WTC11 (cell line): ENCODE data around the gene ACOX2.

Experiments
- ATF1 ChIP-seq: sonication (generic); formaldehyde crosslinking; IDR thresholded peaks from 2 replicates; pipeline ENCODE4 v1.8.1; 2023; ENCODE audit warnings: mild to moderate bottlenecking, moderate library complexity, missing genetic modification reagents
- CREB1 ChIP-seq: sonication (generic); formaldehyde crosslinking; IDR thresholded peaks from 2 replicates; pipeline ENCODE4 v1.8.0; 2023; ENCODE audit warnings: mild to moderate bottlenecking, missing genetic modification reagents
- ELF4 ChIP-seq: sonication (generic); formaldehyde crosslinking; IDR thresholded peaks from 2 replicates; pipeline ENCODE4 v1.8.1; 2022; ENCODE audit warnings: low read depth, mild to moderate bottlenecking, moderate library complexity, missing genetic modification reagents
- MXD4 ChIP-seq: fragments of 250-450 bp; sonication (Bioruptor Pico); IDR thresholded peaks from 2 replicates; pipeline ENCODE4 v1.8.0; 2021; ENCODE audit warnings: mild to moderate bottlenecking, moderate library complexity, borderline replicate concordance
- NR1H2 ChIP-seq: sonication (generic); formaldehyde crosslinking; IDR thresholded peaks from 2 replicates; pipeline ENCODE4 v1.9.0; 2021; ENCODE audit warnings: mild to moderate bottlenecking, moderate library complexity, missing genetic modification reagents
- NR3C1 ChIP-seq: sonication (generic); formaldehyde crosslinking; conservative IDR thresholded peaks from 2 replicates; pipeline ENCODE4 v1.8.1; 2023; ENCODE audit warnings: low read depth, mild to moderate bottlenecking, missing genetic modification reagents
- ZNF232 ChIP-seq: sonication (generic); formaldehyde crosslinking; IDR thresholded peaks from 2 replicates; pipeline ENCODE4 v1.8.0; 2022; ENCODE audit warnings: mild to moderate bottlenecking, missing genetic modification reagents
- TF ChIP-seq, protein P1 (sequence below): fragments of 200-600 bp; IDR thresholded peaks from 2 replicates; pipeline ENCODE4 v1.8.0; 2022; ENCODE audit warnings: antibody characterized with exemption
- TF ChIP-seq, protein P2 (sequence below): sonication (generic); formaldehyde crosslinking; IDR thresholded peaks from 2 replicates; pipeline ENCODE4 v1.8.1; 2022; ENCODE audit warnings: missing genetic modification reagents, borderline replicate concordance
- TF ChIP-seq, protein P3 (sequence below): sonication (generic); formaldehyde crosslinking; IDR thresholded peaks from 2 replicates; pipeline ENCODE4 v1.8.1; 2022; ENCODE audit warnings: mild to moderate bottlenecking, missing genetic modification reagents, moderate library complexity, borderline replicate concordance
- TF ChIP-seq, protein P4 (sequence below): sonication (generic); formaldehyde crosslinking; IDR thresholded peaks from 2 replicates; pipeline ENCODE4 v1.8.0; 2023; ENCODE audit warnings: missing genetic modification reagents
- TF ChIP-seq, protein P5 (sequence below): sonication (generic); formaldehyde crosslinking; IDR thresholded peaks from 2 replicates; pipeline ENCODE4 v1.8.0; 2022; ENCODE audit warnings: mild to moderate bottlenecking, missing genetic modification reagents

DNA sequence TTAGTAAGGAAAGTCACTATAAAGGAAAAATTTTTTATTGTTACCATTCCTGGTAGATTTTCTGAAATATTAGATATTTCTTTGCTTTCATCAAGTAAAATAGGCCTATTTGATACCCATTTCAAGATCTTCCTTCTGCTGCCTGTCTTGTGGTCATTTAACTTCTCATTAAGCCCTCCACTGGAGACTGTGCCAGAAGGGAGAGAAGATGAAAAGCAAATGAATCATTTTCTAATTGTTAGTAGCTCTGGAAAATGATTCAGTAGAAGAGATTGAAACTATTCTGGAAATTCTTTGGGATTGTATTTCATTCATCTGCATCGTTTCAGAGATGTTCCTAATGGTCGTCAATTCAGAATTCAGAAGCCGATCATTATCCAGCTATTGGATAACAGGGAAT, 41.9 kb downstream of the ACOX2 start:
- TF ChIP-seq, protein P1, sequence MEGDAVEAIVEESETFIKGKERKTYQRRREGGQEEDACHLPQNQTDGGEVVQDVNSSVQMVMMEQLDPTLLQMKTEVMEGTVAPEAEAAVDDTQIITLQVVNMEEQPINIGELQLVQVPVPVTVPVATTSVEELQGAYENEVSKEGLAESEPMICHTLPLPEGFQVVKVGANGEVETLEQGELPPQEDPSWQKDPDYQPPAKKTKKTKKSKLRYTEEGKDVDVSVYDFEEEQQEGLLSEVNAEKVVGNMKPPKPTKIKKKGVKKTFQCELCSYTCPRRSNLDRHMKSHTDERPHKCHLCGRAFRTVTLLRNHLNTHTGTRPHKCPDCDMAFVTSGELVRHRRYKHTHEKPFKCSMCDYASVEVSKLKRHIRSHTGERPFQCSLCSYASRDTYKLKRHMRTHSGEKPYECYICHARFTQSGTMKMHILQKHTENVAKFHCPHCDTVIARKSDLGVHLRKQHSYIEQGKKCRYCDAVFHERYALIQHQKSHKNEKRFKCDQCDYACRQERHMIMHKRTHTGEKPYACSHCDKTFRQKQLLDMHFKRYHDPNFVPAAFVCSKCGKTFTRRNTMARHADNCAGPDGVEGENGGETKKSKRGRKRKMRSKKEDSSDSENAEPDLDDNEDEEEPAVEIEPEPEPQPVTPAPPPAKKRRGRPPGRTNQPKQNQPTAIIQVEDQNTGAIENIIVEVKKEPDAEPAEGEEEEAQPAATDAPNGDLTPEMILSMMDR: no peak
- TF ChIP-seq NR1H2 (CRISPR knock-in tag) (no peak), ZNF232 (CRISPR knock-in tag) (no peak), NR3C1 (CRISPR knock-in tag) (no peak), MXD4 (CRISPR knock-in tag) (no peak), ATF1 (CRISPR knock-in tag) (no peak), CREB1 (CRISPR knock-in tag) (no peak), ELF4 (CRISPR knock-in tag) (no peak)
- TF ChIP-seq, protein P2, sequence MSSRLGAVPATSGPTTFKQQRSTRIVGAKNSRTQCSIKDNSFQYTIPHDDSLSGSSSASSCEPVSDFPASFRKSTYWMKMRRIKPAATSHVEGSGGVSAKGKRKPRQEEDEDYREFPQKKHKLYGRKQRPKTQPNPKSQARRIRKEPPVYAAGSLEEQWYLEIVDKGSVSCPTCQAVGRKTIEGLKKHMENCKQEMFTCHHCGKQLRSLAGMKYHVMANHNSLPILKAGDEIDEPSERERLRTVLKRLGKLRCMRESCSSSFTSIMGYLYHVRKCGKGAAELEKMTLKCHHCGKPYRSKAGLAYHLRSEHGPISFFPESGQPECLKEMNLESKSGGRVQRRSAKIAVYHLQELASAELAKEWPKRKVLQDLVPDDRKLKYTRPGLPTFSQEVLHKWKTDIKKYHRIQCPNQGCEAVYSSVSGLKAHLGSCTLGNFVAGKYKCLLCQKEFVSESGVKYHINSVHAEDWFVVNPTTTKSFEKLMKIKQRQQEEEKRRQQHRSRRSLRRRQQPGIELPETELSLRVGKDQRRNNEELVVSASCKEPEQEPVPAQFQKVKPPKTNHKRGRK (CRISPR knock-in tag): no peak
- TF ChIP-seq, protein P3, sequence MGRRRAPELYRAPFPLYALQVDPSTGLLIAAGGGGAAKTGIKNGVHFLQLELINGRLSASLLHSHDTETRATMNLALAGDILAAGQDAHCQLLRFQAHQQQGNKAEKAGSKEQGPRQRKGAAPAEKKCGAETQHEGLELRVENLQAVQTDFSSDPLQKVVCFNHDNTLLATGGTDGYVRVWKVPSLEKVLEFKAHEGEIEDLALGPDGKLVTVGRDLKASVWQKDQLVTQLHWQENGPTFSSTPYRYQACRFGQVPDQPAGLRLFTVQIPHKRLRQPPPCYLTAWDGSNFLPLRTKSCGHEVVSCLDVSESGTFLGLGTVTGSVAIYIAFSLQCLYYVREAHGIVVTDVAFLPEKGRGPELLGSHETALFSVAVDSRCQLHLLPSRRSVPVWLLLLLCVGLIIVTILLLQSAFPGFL: no peak
- TF ChIP-seq, protein P4, sequence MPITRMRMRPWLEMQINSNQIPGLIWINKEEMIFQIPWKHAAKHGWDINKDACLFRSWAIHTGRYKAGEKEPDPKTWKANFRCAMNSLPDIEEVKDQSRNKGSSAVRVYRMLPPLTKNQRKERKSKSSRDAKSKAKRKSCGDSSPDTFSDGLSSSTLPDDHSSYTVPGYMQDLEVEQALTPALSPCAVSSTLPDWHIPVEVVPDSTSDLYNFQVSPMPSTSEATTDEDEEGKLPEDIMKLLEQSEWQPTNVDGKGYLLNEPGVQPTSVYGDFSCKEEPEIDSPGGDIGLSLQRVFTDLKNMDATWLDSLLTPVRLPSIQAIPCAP (CRISPR knock-in tag): no peak
- TF ChIP-seq, protein P5, sequence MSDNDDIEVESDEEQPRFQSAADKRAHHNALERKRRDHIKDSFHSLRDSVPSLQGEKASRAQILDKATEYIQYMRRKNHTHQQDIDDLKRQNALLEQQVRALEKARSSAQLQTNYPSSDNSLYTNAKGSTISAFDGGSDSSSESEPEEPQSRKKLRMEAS (CRISPR knock-in tag): no peak
